WI38 (cell line): Measurements from ENCODE around the gene ZMIZ1.

ENCODE experiments used
- H3K4me3 ChIP-seq: 2 replicates; pipeline ENCODE4 v1.5.1; 2011; ENCODE audit warnings: low read depth, mild to moderate bottlenecking, control low read depth, low read length
- TF ChIP-seq, protein P1 (sequence below): IDR thresholded peaks from 2 replicates; pipeline ENCODE4 v1.5.1; 2012; ENCODE audit warnings: low read depth, mild to moderate bottlenecking, control low read depth, low read length

The ZMIZ1 gene

DNA sequence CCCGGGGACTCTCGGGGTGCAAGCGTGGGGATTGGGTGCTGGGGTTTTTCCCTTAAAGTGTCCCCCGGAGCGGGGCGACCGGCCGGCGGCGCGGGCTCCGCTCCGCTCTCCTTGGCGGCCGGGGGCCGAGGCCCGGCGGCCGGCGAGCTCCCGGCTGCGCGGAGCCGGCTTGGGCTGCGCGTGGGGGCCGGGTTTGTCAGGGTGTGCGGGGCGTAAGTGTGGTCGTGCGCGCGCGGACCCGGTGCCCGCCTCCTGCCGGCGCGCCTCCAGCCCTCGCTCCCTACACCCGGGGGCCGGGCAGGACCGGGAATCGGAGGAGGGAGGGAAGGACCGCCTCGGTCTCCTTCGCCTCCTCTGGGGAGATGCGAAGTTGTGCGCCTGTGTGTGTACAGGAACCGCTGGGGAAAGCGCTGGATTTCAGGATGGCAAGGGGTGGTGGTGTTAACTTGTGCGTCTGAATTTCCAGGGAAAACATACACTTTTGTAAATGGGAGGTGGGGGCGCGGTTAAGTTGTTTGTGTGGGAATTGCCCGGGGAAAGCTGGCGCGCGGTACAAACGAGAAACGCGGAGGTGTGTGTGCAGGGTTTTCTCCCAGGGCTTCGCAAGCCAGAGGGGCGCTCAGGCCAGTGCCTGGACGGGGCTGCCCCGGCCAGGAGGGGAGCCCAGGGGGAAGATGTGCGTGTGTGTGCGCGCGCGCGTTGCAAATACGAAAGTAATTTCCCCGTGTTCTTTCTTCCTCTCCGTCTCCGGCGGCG is 737 bp downstream of the ZMIZ1 start:
- TF ChIP-seq, protein P1, sequence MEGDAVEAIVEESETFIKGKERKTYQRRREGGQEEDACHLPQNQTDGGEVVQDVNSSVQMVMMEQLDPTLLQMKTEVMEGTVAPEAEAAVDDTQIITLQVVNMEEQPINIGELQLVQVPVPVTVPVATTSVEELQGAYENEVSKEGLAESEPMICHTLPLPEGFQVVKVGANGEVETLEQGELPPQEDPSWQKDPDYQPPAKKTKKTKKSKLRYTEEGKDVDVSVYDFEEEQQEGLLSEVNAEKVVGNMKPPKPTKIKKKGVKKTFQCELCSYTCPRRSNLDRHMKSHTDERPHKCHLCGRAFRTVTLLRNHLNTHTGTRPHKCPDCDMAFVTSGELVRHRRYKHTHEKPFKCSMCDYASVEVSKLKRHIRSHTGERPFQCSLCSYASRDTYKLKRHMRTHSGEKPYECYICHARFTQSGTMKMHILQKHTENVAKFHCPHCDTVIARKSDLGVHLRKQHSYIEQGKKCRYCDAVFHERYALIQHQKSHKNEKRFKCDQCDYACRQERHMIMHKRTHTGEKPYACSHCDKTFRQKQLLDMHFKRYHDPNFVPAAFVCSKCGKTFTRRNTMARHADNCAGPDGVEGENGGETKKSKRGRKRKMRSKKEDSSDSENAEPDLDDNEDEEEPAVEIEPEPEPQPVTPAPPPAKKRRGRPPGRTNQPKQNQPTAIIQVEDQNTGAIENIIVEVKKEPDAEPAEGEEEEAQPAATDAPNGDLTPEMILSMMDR = no peak
- H3K4me3 ChIP-seq = peak overlapping the region; percentile 94

GRCh38 chr10:79070081-79070605 is 1.4 kb downstream of the ZMIZ1 start:
- TF ChIP-seq, protein P1 = no peak
- peak overlapping the region; percentile 94 for H3K4me3 ChIP-seq

GRCh38 chr10:79070606-79071395 is 2.0 kb downstream of the ZMIZ1 start:
- TF ChIP-seq, protein P1 = no peak
- H3K4me3 ChIP-seq = peak overlapping the region; percentile 94

- H3K4me3 ChIP-seq = peak overlapping the region; percentile 94
- TF ChIP-seq, protein P1 = no peak
Observed at GRCh38 chr10:79071396-79071923, 2.7 kb downstream of the ZMIZ1 start.

GRCh38 chr10:79072041-79072441 is 3.3 kb downstream of the ZMIZ1 start:
- TF ChIP-seq, protein P1 = no peak
- H3K4me3 ChIP-seq = peak overlapping the region; percentile 94

GRCh38 chr10:79072994-79073645 is 4.4 kb downstream of the ZMIZ1 start:
- H3K4me3 ChIP-seq = no peak overlapping the region
- TF ChIP-seq, protein P1 = no peak
